ENCODE measurements around the gene CUTA. TPM values are rescaled to one million over a fixed set of nuclear protein-coding genes. Genes with fewer than 3 reads are reported as not detected.

CUTA gene
- total and polyA plus RNA-seq, 2 of the 13 experiments (the other 11 are each of a cell fraction or from before 2014, with no cell fraction given): 170 to 180 TPM

- TF ChIP-seq ZNF512B (CRISPR knock-in tag; IDR thresholded peaks at IDR 0.05; ENCODE audit: borderline replicate concordance) (peak; percentile 75; the same call in 1 of the 2 replicates), CHCHD3 (CRISPR knock-in tag; IDR thresholded peaks at IDR 0.05) (peak; percentile 99), LRRFIP1 (CRISPR knock-in tag; conservative IDR thresholded peaks at IDR 0.05) (no peak), FOXO1 (CRISPR knock-in tag; IDR thresholded peaks at IDR 0.05) (peak; percentile 61; the same call in 1 of the 2 replicates), MAX (IDR thresholded peaks at IDR 0.05) (peak; percentile 98), REXO4 (CRISPR knock-in tag; IDR thresholded peaks at IDR 0.05; ENCODE audit: borderline replicate concordance) (0 out of 2 replicates have a peak, but pooled peaks have one; percentile 86), ZSCAN25 (CRISPR knock-in tag; IDR thresholded peaks at IDR 0.05) (peak; percentile 78; the same call in 1 of the 2 replicates), E2F1 (CRISPR knock-in tag; IDR thresholded peaks at IDR 0.05) (peak; percentile 98), ZNF326 (CRISPR knock-in tag; IDR thresholded peaks at IDR 0.05; ENCODE audit: borderline replicate concordance) (peak; percentile 84), IKZF4 (CRISPR knock-in tag; IDR thresholded peaks at IDR 0.05; ENCODE audit: borderline replicate concordance, low read depth, not compliant biosample characterization) (peak; percentile 97), DPF2 (CRISPR knock-in tag; IDR thresholded peaks at IDR 0.05; ENCODE audit: borderline replicate concordance, low read depth) (0 out of 2 replicates have a peak, but pooled peaks have one; percentile 43), ZNF530 (CRISPR knock-in tag; IDR thresholded peaks at IDR 0.05; ENCODE audit: low read depth) (no peak)
- TF ChIP-seq, protein P1, sequence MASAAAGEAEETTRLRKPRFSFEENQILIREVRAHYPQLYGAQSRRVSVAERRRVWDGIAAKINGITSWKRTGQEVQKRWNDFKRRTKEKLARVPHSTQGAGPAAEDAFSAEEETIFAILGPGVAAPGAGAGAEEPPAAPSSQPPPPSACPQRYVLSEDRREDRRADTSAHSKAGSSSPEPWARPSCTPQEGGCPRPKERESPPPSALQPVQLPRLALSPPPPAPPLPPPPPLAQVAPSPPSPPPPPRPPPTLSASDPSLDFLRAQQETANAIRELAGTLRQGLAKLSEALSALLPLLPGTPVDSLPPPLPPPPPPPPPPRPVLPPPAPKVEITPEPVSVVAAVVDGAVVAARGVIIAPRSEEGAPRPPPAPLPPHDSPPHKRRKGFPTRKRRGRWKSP (CRISPR knock-in tag; IDR thresholded peaks at IDR 0.05): peak; percentile 97
- TF ChIP-seq, protein P2, sequence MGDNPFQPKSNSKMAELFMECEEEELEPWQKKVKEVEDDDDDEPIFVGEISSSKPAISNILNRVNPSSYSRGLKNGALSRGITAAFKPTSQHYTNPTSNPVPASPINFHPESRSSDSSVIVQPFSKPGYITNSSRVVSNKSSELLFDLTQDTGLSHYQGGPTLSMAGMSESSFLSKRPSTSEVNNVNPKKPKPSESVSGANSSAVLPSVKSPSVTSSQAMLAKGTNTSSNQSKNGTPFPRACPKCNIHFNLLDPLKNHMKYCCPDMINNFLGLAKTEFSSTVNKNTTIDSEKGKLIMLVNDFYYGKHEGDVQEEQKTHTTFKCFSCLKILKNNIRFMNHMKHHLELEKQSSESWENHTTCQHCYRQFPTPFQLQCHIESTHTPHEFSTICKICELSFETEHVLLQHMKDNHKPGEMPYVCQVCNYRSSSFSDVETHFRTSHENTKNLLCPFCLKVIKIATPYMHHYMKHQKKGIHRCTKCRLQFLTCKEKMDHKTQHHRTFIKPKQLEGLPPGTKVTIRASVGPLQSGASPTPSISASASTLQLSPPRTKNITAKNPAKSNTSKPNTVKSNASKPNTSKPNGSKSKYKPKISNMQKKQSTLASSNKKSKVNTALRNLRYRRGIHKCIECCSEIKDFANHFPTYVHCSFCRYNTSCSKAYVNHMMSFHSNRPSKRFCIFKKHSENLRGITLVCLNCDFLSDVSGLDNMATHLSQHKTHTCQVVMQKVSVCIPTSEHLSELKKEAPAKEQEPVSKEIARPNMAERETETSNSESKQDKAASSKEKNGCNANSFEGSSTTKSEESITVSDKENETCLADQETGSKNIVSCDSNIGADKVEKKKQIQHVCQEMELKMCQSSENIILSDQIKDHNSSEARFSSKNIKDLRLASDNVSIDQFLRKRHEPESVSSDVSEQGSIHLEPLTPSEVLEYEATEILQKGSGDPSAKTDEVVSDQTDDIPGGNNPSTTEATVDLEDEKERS (CRISPR knock-in tag; IDR thresholded peaks at IDR 0.05): peak; percentile 91
Observed at GRCh38 chr6:33410050-33410710, 7.7 kb downstream of the CUTA start (continued).

Data from HepG2 (cell line).